K562 (cell line): ENCODE results near the gene MIEF1. TPM values are rescaled to one million over a fixed set of nuclear protein-coding genes. Genes with fewer than 3 reads are reported as not detected.

Experiments used
- ATAC-seq: fragments of 200-7000 bp; cut with Tn5 transposase; 3 replicates; pipeline ENCODE4 v1.9.1; 2020; ENCODE audit warnings: moderate library complexity
- BruUV-seq: library from RNA; stranded (reverse); fragments of 400-500 nt; replicated peaks from 2 replicates; lab custom pipeline; 2021; lab: Mats Ljungman, UMichigan
- CTCF ChIA-PET: fragments of 300-600 bp; formaldehyde crosslinking; extraction: SDS; loops from one replicate; lab custom pipeline; 2021; ENCODE audit warnings: low intra/inter-chr PET ratio; lab: Yijun Ruan, JAX
- POLR2A ChIA-PET: fragments of 300-600, 350-650 bp; sonication (Branson Sonifier 250); formaldehyde crosslinking; extraction: SDS; loops from one replicate; lab custom pipeline; 2021; ENCODE audit warnings: antibody characterized with exemption, inconsistent platforms; lab: Yijun Ruan, JAX
- DNase-seq, 4 experiments: peaks; one replicate each; pipeline versions ENCODE4 v3.0.0 to v3.0.0-alpha.2; 2011 to 2018; ENCODE audit warnings: low spot score in 3 of 4, mixed read lengths in 3 of 4; ENCODE audit errors: extremely low read depth in 1 of 4
- FAIRE-seq: peaks from 2 replicates; lab custom pipeline; 2011; peaks lifted over from hg19 to GRCh38; lab: Jason Lieb, UNC
- H2AFZ ChIP-seq: 2 replicates; pipeline ENCODE4 v1.6.0; 2011; ENCODE audit warnings: low read depth, low read length, control low read depth, inconsistent platforms
- H3K27ac ChIP-seq: fragments of 200-600 bp; 3 replicates; pipeline ENCODE4 v1.8.0; 2011; ENCODE audit warnings: low read depth, mild to moderate bottlenecking, control low read depth, inconsistent platforms, low read length, moderate library complexity, mixed read lengths; ENCODE audit errors: extremely low read depth
- H3K27me3 ChIP-seq, 2 experiments: fragments of 300-600 bp in 1 of 2; 2 replicates in 1 of 2; 3 replicates in 1 of 2; pipeline versions ENCODE4 v1.6.0 to v1.8.0; 2011; ENCODE audit warnings: inconsistent platforms in 2 of 2, low read length in 2 of 2, mild to moderate bottlenecking in 1 of 2, mixed read lengths in 1 of 2, moderate library complexity in 1 of 2; ENCODE audit not compliant: control insufficient read depth in 2 of 2, insufficient read depth in 2 of 2
- H3K36me3 ChIP-seq: fragments of 300-600 bp; 3 replicates; pipeline ENCODE4 v1.8.0; 2011; ENCODE audit warnings: mild to moderate bottlenecking, low read length, inconsistent platforms; ENCODE audit not compliant: control insufficient read depth, insufficient read depth
- H3K4me1 ChIP-seq, 2 experiments: fragments of 200-600 bp in 1 of 2; replicated peaks in 1 of 2; 2 replicates in 1 of 2; 3 replicates in 1 of 2; pipeline versions ENCODE4 v1.5.1 to v1.8.0; 2011; ENCODE audit warnings: inconsistent platforms in 2 of 2, low read length in 2 of 2, mild to moderate bottlenecking in 1 of 2, mixed read lengths in 1 of 2, moderate library complexity in 1 of 2; ENCODE audit not compliant: control insufficient read depth in 2 of 2, insufficient read depth in 2 of 2
- H3K4me2 ChIP-seq: 2 replicates; pipeline ENCODE4 v1.6.1; 2011; ENCODE audit warnings: low read length, control low read depth, inconsistent platforms, mixed read lengths; ENCODE audit not compliant: insufficient read depth
- H3K4me3 ChIP-seq: fragments of 200-600 bp; sonication (generic), shearing (Covaris generic); 2 replicates; pipeline ENCODE4 v1.5.1; 2016; ENCODE audit warnings: control low read depth, inconsistent platforms
- H3K79me2 ChIP-seq: fragments of 200-600 bp; 3 replicates; pipeline ENCODE4 v1.8.0; 2011; ENCODE audit warnings: low read length, inconsistent platforms; ENCODE audit not compliant: control insufficient read depth, insufficient read depth
- H3K9ac ChIP-seq, 2 experiments: 2 replicates each; pipeline versions ENCODE4 v1.6.0 to v1.6.1; 2011; ENCODE audit warnings: low read depth in 2 of 2, low read length in 2 of 2, control low read depth in 1 of 2, inconsistent platforms in 1 of 2, mild to moderate bottlenecking in 1 of 2, mixed read lengths in 1 of 2; ENCODE audit not compliant: insufficient read depth in 1 of 2
- H3K9me1 ChIP-seq: one replicate; pipeline ENCODE4 v1.6.0; 2011; ENCODE audit warnings: inconsistent platforms, mild to moderate bottlenecking, low read length, moderate library complexity; ENCODE audit not compliant: control insufficient read depth, insufficient read depth
- H3K9me3 ChIP-seq: replicated peaks from 2 replicates; pipeline ENCODE4 v1.5.1; 2011; ENCODE audit warnings: low read depth, low read length, inconsistent platforms; ENCODE audit not compliant: control insufficient read depth, insufficient read depth
- H4K20me1 ChIP-seq: replicated peaks from 2 replicates; pipeline ENCODE4 v1.6.1; 2011; ENCODE audit warnings: low read length, inconsistent platforms, mixed read lengths; ENCODE audit not compliant: control insufficient read depth, insufficient read depth
- ATF3 ChIP-seq, 2 experiments: fragments of 450-650 bp in 1 of 2; sonication (generic) in 1 of 2; formaldehyde crosslinking in 1 of 2; IDR thresholded peaks in 1 of 2; conservative IDR thresholded peaks in 1 of 2; 2 replicates each; pipeline versions ENCODE4 v1.6.1 to v1.8.1; 2016 to 2023; ENCODE audit warnings: mild to moderate bottlenecking in 2 of 2, moderate library complexity in 2 of 2, inconsistent platforms in 1 of 2, missing genetic modification reagents in 1 of 2
- BCOR ChIP-seq: fragments of 450-650 bp; IDR thresholded peaks from 2 replicates; pipeline ENCODE4 v1.6.1; 2016
- ERF ChIP-seq: fragments of 450-650 bp; formaldehyde crosslinking; IDR thresholded peaks from 2 replicates; pipeline ENCODE4 v1.4.0; 2020; ENCODE audit warnings: mild to moderate bottlenecking, mixed read lengths
- EZH2 ChIP-seq: IDR thresholded peaks from 2 replicates; pipeline ENCODE4 v1.6.1; 2012; ENCODE audit warnings: low read depth, mild to moderate bottlenecking, inconsistent platforms, low read length, borderline replicate concordance
- MXI1 ChIP-seq: IDR thresholded peaks from 2 replicates; pipeline ENCODE4 v1.6.1; 2011; ENCODE audit warnings: low read depth, mild to moderate bottlenecking, improper control_type of control experiment, low read length
- NR2F6 ChIP-seq: fragments of 450-650 bp; formaldehyde crosslinking; IDR thresholded peaks from 2 replicates; pipeline ENCODE4 v1.4.0; 2020; ENCODE audit warnings: mild to moderate bottlenecking
- SFPQ ChIP-seq: fragments of 200-400 bp; formaldehyde crosslinking; IDR thresholded peaks from 2 replicates; pipeline ENCODE4 v1.6.1; 2017; ENCODE audit warnings: mild to moderate bottlenecking, low read depth, low read length, moderate library complexity
- TOE1 ChIP-seq, 2 experiments: fragments of 450-650 bp in 1 of 2; sonication (generic) in 1 of 2; formaldehyde crosslinking in 1 of 2; IDR thresholded peaks; 2 replicates each; pipeline versions ENCODE4 v1.7.1 to v1.8.0; 2016 to 2022; ENCODE audit warnings: borderline replicate concordance in 2 of 2, mild to moderate bottlenecking in 2 of 2, antibody characterized with exemption in 1 of 2, inconsistent platforms in 1 of 2, low read depth in 1 of 2, missing genetic modification reagents in 1 of 2, moderate library complexity in 1 of 2
- TSHZ1 ChIP-seq: fragments of 250-450 bp; sonication (Bioruptor Pico); IDR thresholded peaks from 2 replicates; pipeline ENCODE4 v1.4.0; 2020; ENCODE audit warnings: mild to moderate bottlenecking, moderate library complexity
- U2AF2 ChIP-seq: fragments of 200-400 bp; formaldehyde crosslinking; optimal IDR thresholded peaks from 2 replicates; pipeline ENCODE3; 2017; ENCODE audit warnings: low read depth, mild to moderate bottlenecking, low read length
- ZNF12 ChIP-seq: sonication (generic); formaldehyde crosslinking; IDR thresholded peaks from 2 replicates; pipeline ENCODE4 v1.4.0; 2020; ENCODE audit warnings: mild to moderate bottlenecking, missing genetic modification reagents
- ZNF408 ChIP-seq: fragments of 250-450 bp; sonication (Bioruptor Pico); IDR thresholded peaks from 2 replicates; pipeline ENCODE4 v1.4.0; 2020; ENCODE audit warnings: low read depth, mild to moderate bottlenecking, moderate library complexity
- WGBS: fragments of 100-300 bp; shearing (Covaris generic); methylation state at CpG from one replicate; pipeline ENCODE4 v1.1.6; 2016; ENCODE audit warnings: low coverage, mixed read lengths; ENCODE audit not compliant: insufficient coverage; ENCODE audit errors: missing lambda C conversion rate; 5-methylcytosine and 5-hydroxymethylcytosine counted together
- in situ Hi-C: fragments of 300-500 bp; cut with MboI; formaldehyde crosslinking; loops from 4 replicates; pipeline ENCODE4 v1.15.0; 2018; ENCODE audit warnings: inconsistent platforms, mixed read lengths
- intact Hi-C: fragments of 100-400 bp; cut with micrococcal nuclease; formaldehyde crosslinking; loops from 2 replicates; pipeline ENCODE4 v1.14.2; 2022
- polyA plus RNA-seq, 8 experiments: library from polyadenylated mRNA; depleted of rRNA in 4 of 8; stranded (reverse) in 5 of 8; unstranded in 3 of 8; fragments of >200 nt; fragmentation: Nextera tagmentation in 2 of 8; fragmentation: Illumina TruSeq in 1 of 8; extraction: Ambion mirVana in 2 of 8; extraction: Trizol in 1 of 8; gene quantifications; 2 replicates each; pipeline versions ENCODE4 v1.2.1 to v1.2.3, GENCODE V29; 2011 to 2014; ENCODE audit warnings: inconsistent platforms in 1 of 8, missing spikeins in 1 of 8
- total RNA-seq, 7 experiments: library from RNA; depleted of rRNA in 6 of 7; stranded (reverse); fragments of >200 nt in 6 of 7; fragmentation: Illumina TruSeq in 2 of 7; extraction: Trizol in 2 of 7; gene quantifications; 2 replicates each; pipeline versions ENCODE4 v1.2.1 to v1.2.3, GENCODE V29; 2011 to 2021; ENCODE audit warnings: low replicate concordance in 1 of 7

Gene MIEF1
- total and polyA plus RNA-seq, 9 of the 15 experiments (the other 6 are each of a cell fraction or from before 2014, with no cell fraction given): 10.9 to 51.8 (median 25.5) TPM

- Histone ChIP-seq H3K36me3 (no peaks in the 10 kb centered on the region), H3K4me2 (no peak overlapping the region), H2AFZ (no peak overlapping the region), H3K27me3 (peaks cover 2 to 32% of the 10 kb centered on the region in 2 experiments; a peak in 3 of 5 replicates), H3K4me3 (no peak overlapping the region), H3K27ac (no peak overlapping the region), H3K9me3 (no peaks in the 10 kb centered on the region), H3K9ac (no peak overlapping the region), H3K4me1 (peaks cover 0 to 6% of the 10 kb centered on the region in 2 experiments; a peak in 1 of 5 replicates), H3K9me1 (no peaks in the 10 kb centered on the region), H3K79me2 (no peaks in the 10 kb centered on the region), H4K20me1 (no peaks in the 10 kb centered on the region)
- in situ Hi-C loops (no loop called here), intact Hi-C loops (loop anchor here (10.0 kb wide), 1 partner anchor 797 kb away; the partner anchor contains the start of gene ADSL)
- ATAC-seq (no peak), FAIRE-seq (no peak), DNase-seq (no peak)
- BruUV-seq: no TSS peak
- POLR2A ChIA-PET: no interaction called here
- WGBS: 0% methylated on average over 2 of the region's 2 CpGs
- CTCF ChIA-PET: no interaction called here
- TF ChIP-seq ERF (no peak), ZNF408 (CRISPR knock-in tag) (no peak), TSHZ1 (no peak), U2AF2 (no peak), TOE1 (IDR thresholded peaks at IDR 0.05; ENCODE audit: borderline replicate concordance) (no peak), TOE1 (CRISPR knock-in tag; IDR thresholded peaks at IDR 0.05; ENCODE audit: borderline replicate concordance, low read depth) (no peak), NR2F6 (no peak), MXI1 (no peak), BCOR (no peak), SFPQ (no peak), ATF3 (IDR thresholded peaks at IDR 0.05) (no peak), ATF3 (CRISPR knock-in tag; conservative IDR thresholded peaks at IDR 0.05) (no peak), EZH2 (no peak), ZNF12 (CRISPR knock-in tag) (no peak)
These were observed 45.5 kb downstream of the MIEF1 start for GRCh38 chr22:39547587-39547947.
